Measurements from ENCODE around the gene DNM3. TPM values are rescaled to one million over a fixed set of nuclear protein-coding genes. Genes with fewer than 3 reads are reported as not detected.
"Not testable (repeated sequence)": the region's sequence is repeated elsewhere in the genome, so short reads cannot be mapped to it uniquely, and the experiment has no call there.

Gene DNM3
- total RNA-seq, 8 experiments from 2014 or later, result 6.1 to 29.1 (median 13.5) TPM

GRCh38 chr1:172350856-172351255, 509.6 kb downstream of the DNM3 start:
- Histone ChIP-seq H3K4me3 (no peak overlapping the region), H3K4me1 (replicated peaks in 1 of 2) (peaks cover 13 to 23% of the 10 kb centered on the region in 2 donors), H3K27ac (no peak overlapping the region)
- in situ Hi-C loops (cut with MboI; ENCODE audit: low pct_unique_long_range_greater_than_20kb in 2 of 9, low sequenced_read_pairs in 9 of 9, unreplicated experiment in 9 of 9), result no loop called here
- peak in 4 of 8 experiments; percentile 32 to 47 (median 39) for ATAC-seq (replicated peaks in 6 of 8)

- H3K4me1 ChIP-seq (replicated peaks in 1 of 2), result peaks cover 13 to 23% of the 10 kb centered on the region in 2 donors
- peak in 4 of 8 experiments; percentile 42 to 83 (median 52) for ATAC-seq (replicated peaks in 6 of 8)
- no peak overlapping the region for H3K27ac ChIP-seq
- in situ Hi-C loops (cut with MboI; ENCODE audit: low pct_unique_long_range_greater_than_20kb in 2 of 9, low sequenced_read_pairs in 9 of 9, unreplicated experiment in 9 of 9), result no loop called here
- no peak overlapping the region for H3K4me3 ChIP-seq
Measured at GRCh38 chr1:172351346-172351745, 510.0 kb downstream of the DNM3 start.

- no peak overlapping the region for H3K27ac ChIP-seq
- peak in 5 of 8 experiments; percentile 22 to 67 (median 56) for ATAC-seq (replicated peaks in 6 of 8)
- WGBS, 10 experiments, result 18 to 97% (median 87%) methylated on average over 1 to 3 of the region's 3 CpGs; no CpG with 5 or more reads in 4 of the 10 experiments
- H3K4me3 ChIP-seq, result no peak overlapping the region
- in situ Hi-C loops (cut with MboI; ENCODE audit: low pct_unique_long_range_greater_than_20kb in 2 of 9, low sequenced_read_pairs in 9 of 9, unreplicated experiment in 9 of 9), result no loop called here
- H3K4me1 ChIP-seq (replicated peaks in 1 of 2), result peaks cover 13 to 23% of the 10 kb centered on the region in 2 donors
Measured at GRCh38 chr1:172351754-172352161, 510.5 kb downstream of the DNM3 start.

- in situ Hi-C loops (cut with MboI; ENCODE audit: low pct_unique_long_range_greater_than_20kb in 2 of 9, low sequenced_read_pairs in 9 of 9, unreplicated experiment in 9 of 9), result no loop called here
- peaks cover 15 to 28% of the 10 kb centered on the region in 2 donors for H3K4me1 ChIP-seq (replicated peaks in 1 of 2)
- no peak for ATAC-seq (replicated peaks in 6 of 8)
- H3K4me3 ChIP-seq, result no peak overlapping the region
- H3K27ac ChIP-seq, result no peak overlapping the region
- 60 to 100% (median 84%) methylated on average over 1 of the region's 1 CpG; no CpG with 5 or more reads in 4 of the 10 experiments for WGBS, 10 experiments
Measured at GRCh38 chr1:172352435-172352834, 511.1 kb downstream of the DNM3 start.

GRCh38 chr1:172354291-172355274, 513.3 kb downstream of the DNM3 start:
- no peak for ATAC-seq (replicated peaks in 6 of 8)
- WGBS, 10 experiments, result 65 to 100% (median 88%) methylated on average over 2 to 5 of the region's 5 CpGs

GRCh38 chr1:172356620-172357019, 515.3 kb downstream of the DNM3 start:
- H3K27ac ChIP-seq, result no peak overlapping the region
- H3K4me3 ChIP-seq, result no peak overlapping the region
- H3K4me1 ChIP-seq (replicated peaks in 1 of 2), result peaks cover 34 to 42% of the 10 kb centered on the region in 2 donors
- in situ Hi-C loops (cut with MboI; ENCODE audit: low pct_unique_long_range_greater_than_20kb in 2 of 9, low sequenced_read_pairs in 9 of 9, unreplicated experiment in 9 of 9), result no loop called here
- no peak for ATAC-seq (replicated peaks in 6 of 8)

More at GRCh38 chr1:172354291-172355274, 513.3 kb downstream of the DNM3 start:
- Histone ChIP-seq H3K4me1 (replicated peaks in 1 of 2) (peaks cover 31 to 50% of the 10 kb centered on the region in 2 donors), H3K4me3 (no peak overlapping the region), H3K27ac (no peak overlapping the region)
- in situ Hi-C loops (cut with MboI; ENCODE audit: low pct_unique_long_range_greater_than_20kb in 2 of 9, low sequenced_read_pairs in 9 of 9, unreplicated experiment in 9 of 9), result no loop called here

- 57 to 92% (median 76%) methylated on average over 4 to 5 of the region's 5 CpGs; no CpG with 5 or more reads in 1 of the 10 experiments for WGBS, 10 experiments
- in situ Hi-C loops (cut with MboI; ENCODE audit: low pct_unique_long_range_greater_than_20kb in 2 of 9, low sequenced_read_pairs in 9 of 9, unreplicated experiment in 9 of 9), result no loop called here
- ATAC-seq (replicated peaks in 6 of 8), result peak in 1 of 8 experiments; percentile 2
- Histone ChIP-seq H3K4me1 (replicated peaks in 1 of 2) (peaks cover 30 to 38% of the 10 kb centered on the region in 2 donors), H3K27ac (peak overlapping the region; percentile 18 to 53), H3K4me3 (no peak overlapping the region)
Measured at GRCh38 chr1:172357753-172358385, 516.6 kb downstream of the DNM3 start.

GRCh38 chr1:172359491-172359999, 518.2 kb downstream of the DNM3 start:
- no peak overlapping the region for H3K4me3 ChIP-seq
- 9 to 63% (median 31%) methylated on average over 2 to 3 of the region's 3 CpGs for WGBS, 10 experiments
- in situ Hi-C loops (cut with MboI; ENCODE audit: low pct_unique_long_range_greater_than_20kb in 2 of 9, low sequenced_read_pairs in 9 of 9, unreplicated experiment in 9 of 9), result no loop called here
- peaks cover 30 to 38% of the 10 kb centered on the region in 2 donors for H3K4me1 ChIP-seq (replicated peaks in 1 of 2)
- H3K27ac ChIP-seq, result no peak overlapping the region
- peak in 1 of 8 experiments; percentile 42 for ATAC-seq (replicated peaks in 6 of 8)

- 6 to 100% (median 23%) methylated on average over 2 of the region's 2 CpGs; no CpG with 5 or more reads in 1 of the 10 experiments for WGBS, 10 experiments
- in situ Hi-C loops (cut with MboI; ENCODE audit: low pct_unique_long_range_greater_than_20kb in 2 of 9, low sequenced_read_pairs in 9 of 9, unreplicated experiment in 9 of 9), result no loop called here
- H3K4me3 ChIP-seq, result no peak overlapping the region
- H3K27ac ChIP-seq, result no peak overlapping the region
- H3K4me1 ChIP-seq (replicated peaks in 1 of 2), result peaks cover 30 to 38% of the 10 kb centered on the region in 2 donors
- peak in 1 of 8 experiments; percentile 41 for ATAC-seq (replicated peaks in 6 of 8)
Measured at GRCh38 chr1:172360511-172360910, 519.2 kb downstream of the DNM3 start.

- Histone ChIP-seq H3K27ac (no peak overlapping the region), H3K4me1 (replicated peaks in 1 of 2) (peaks cover 30 to 38% of the 10 kb centered on the region in 2 donors), H3K4me3 (no peak overlapping the region)
- in situ Hi-C loops (cut with MboI; ENCODE audit: low pct_unique_long_range_greater_than_20kb in 2 of 9, low sequenced_read_pairs in 9 of 9, unreplicated experiment in 9 of 9), result no loop called here
- 71 to 100% (median 84%) methylated on average over 1 to 6 of the region's 6 CpGs for WGBS, 10 experiments
- ATAC-seq (replicated peaks in 6 of 8), result no peak
Measured at GRCh38 chr1:172360985-172361384, 519.7 kb downstream of the DNM3 start.

GRCh38 chr1:172363852-172364251, 522.6 kb downstream of the DNM3 start:
- no peak for ATAC-seq (replicated peaks in 6 of 8)
- H3K27ac ChIP-seq, result no peak overlapping the region
- in situ Hi-C loops (cut with MboI; ENCODE audit: low pct_unique_long_range_greater_than_20kb in 2 of 9, low sequenced_read_pairs in 9 of 9, unreplicated experiment in 9 of 9), result no loop called here
- peaks cover 14 to 19% of the 10 kb centered on the region in 2 donors for H3K4me1 ChIP-seq (replicated peaks in 1 of 2)
- no peak overlapping the region for H3K4me3 ChIP-seq

GRCh38 chr1:172371646-172372045, 530.3 kb downstream of the DNM3 start:
- H3K4me1 ChIP-seq (replicated peaks in 1 of 2); in situ Hi-C loops (cut with MboI; ENCODE audit: low pct_unique_long_range_greater_than_20kb in 2 of 9, low sequenced_read_pairs in 9 of 9, unreplicated experiment in 9 of 9); ATAC-seq (replicated peaks in 6 of 8); H3K4me3 ChIP-seq; H3K27ac ChIP-seq: not testable (repeated sequence)
- 93 to 100% (median 100%) methylated on average over 1 to 2 of the region's 3 CpGs; no CpG with 5 or more reads in 2 of the 10 experiments for WGBS, 10 experiments

GRCh38 chr1:172373864-172374263, 532.6 kb downstream of the DNM3 start:
- H3K4me3 ChIP-seq, result no peak overlapping the region
- peak in 1 of 8 experiments; percentile 45 for ATAC-seq (replicated peaks in 6 of 8)
- H3K4me1 ChIP-seq (replicated peaks in 1 of 2), result peaks cover 0 to 18% of the 10 kb centered on the region in 2 donors
- WGBS, 10 experiments, result 17 to 100% (median 86%) methylated on average over 1 of the region's 1 CpG
- in situ Hi-C loops (cut with MboI; ENCODE audit: low pct_unique_long_range_greater_than_20kb in 2 of 9, low sequenced_read_pairs in 9 of 9, unreplicated experiment in 9 of 9), result no loop called here
- H3K27ac ChIP-seq, result no peak overlapping the region

Data from motor neuron (in vitro differentiated cells).